VCaP (cell line): Measurements from ENCODE around the gene ZCCHC7.
A peak's percentile ranks its signal among the peaks of the same experiment; 100 is the strongest.

Source experiments
- H3K27ac ChIP-seq: fragments of 450-650 bp; 2 replicates; pipeline ENCODE4 v1.5.1; 2017
- TF ChIP-seq, protein P1 (sequence below): fragments of 450-650 bp; conservative IDR thresholded peaks from 2 replicates; pipeline ENCODE4 v1.5.1; 2017; ENCODE audit warnings: mild to moderate bottlenecking, moderate library complexity

Gene ZCCHC7

DNA sequence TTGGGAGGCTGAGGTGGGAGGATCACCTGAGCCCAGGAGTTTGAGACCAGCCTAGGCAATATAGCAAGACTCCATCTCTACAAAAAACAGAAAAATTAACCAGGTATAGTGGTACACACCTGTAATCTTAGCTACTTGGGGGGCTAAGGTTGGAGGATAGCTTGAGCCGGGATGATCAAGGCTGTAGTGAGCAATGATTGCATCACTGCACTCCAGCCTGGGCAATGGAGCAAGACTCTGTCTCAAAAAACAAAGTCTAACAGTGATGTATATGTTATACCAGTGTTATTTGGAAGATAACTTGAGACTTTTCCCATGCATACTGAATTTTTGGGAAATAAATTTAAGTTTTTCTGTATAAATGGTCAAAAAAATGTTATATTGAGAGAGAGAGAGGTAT is 146.3 kb downstream of the ZCCHC7 start:
- H3K27ac ChIP-seq = no peak overlapping the region
- TF ChIP-seq, protein P1, sequence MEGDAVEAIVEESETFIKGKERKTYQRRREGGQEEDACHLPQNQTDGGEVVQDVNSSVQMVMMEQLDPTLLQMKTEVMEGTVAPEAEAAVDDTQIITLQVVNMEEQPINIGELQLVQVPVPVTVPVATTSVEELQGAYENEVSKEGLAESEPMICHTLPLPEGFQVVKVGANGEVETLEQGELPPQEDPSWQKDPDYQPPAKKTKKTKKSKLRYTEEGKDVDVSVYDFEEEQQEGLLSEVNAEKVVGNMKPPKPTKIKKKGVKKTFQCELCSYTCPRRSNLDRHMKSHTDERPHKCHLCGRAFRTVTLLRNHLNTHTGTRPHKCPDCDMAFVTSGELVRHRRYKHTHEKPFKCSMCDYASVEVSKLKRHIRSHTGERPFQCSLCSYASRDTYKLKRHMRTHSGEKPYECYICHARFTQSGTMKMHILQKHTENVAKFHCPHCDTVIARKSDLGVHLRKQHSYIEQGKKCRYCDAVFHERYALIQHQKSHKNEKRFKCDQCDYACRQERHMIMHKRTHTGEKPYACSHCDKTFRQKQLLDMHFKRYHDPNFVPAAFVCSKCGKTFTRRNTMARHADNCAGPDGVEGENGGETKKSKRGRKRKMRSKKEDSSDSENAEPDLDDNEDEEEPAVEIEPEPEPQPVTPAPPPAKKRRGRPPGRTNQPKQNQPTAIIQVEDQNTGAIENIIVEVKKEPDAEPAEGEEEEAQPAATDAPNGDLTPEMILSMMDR = no peak

DNA sequence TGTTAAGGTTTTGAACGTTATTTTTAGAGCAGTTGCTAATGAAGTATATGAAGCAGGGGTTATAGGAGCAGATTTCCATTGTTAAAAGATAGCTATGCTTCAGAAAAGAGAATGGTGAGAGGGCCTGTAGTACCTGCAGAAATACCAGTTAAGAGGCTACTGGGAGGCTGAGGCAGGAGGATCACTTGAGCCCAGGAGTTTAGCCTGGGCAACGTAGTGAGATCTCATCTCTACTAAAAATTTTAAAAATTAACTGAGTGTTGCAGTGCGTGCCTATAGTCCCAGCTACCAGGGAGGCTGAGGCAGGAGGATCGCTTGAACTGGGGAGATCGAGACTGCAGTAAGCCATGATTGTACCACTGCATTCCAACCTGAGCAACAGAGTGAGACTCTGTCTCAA is 148.8 kb downstream of the ZCCHC7 start:
- no peak overlapping the region for H3K27ac ChIP-seq
- TF ChIP-seq, protein P1 = no peak

DNA sequence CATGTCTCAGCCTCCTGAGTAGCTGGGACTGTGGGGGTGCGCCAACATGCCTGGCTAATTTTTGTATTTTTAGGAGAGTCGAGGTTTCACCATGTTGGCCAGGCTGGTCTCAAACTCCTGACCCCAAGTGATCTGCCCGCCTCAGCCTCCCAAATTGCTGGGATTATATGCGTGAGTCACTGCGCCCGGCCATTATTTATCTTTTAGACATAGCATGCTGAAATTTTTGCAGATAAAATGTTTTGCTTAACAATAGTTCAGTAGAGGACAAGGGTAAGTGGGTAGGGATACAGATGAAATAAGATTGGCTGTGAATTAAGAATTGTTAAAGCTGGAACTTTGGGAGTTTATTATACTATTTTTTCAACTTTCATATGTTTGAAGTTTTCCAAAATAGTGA is 151.3 kb downstream of the ZCCHC7 start:
- TF ChIP-seq, protein P1 = no peak
- no peak overlapping the region for H3K27ac ChIP-seq

DNA sequence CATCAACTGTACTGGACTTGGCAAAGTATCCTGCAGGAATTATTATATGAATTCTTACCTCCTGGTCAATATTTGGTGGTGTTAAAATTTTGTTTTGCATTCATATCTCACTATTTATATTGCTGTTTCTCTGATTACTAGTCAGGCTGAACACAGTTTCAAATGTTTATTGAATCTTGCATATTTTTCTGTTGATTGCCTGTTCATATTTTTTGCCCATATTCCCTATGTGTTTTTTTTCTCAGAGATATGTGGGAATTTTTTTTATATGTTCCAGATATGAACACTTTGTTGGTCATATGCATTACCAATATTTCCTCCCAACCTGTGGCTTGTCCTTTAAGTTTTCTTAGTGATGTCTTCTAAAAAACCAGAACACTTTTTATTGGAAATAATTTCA is 153.2 kb downstream of the ZCCHC7 start:
- TF ChIP-seq, protein P1 = no peak
- H3K27ac ChIP-seq = no peak overlapping the region

DNA sequence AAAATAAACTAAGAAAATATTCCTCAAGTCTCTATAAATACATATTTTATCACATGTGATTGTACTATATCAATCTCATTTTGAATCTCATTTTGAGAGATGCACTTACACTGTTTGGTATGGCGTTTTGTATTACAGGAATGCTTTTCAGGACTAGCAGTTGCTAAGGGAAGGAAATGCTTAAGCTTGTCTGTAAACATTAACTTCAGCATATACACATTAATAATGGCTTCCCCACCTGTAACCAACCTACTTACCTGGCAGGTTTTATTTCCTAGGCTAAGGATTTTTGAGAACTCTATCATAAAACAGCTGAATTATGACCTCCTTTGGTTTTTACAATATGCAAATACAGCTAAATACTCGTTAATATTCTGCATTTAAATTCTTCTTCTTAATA is 161.2 kb downstream of the ZCCHC7 start:
- TF ChIP-seq, protein P1 = no peak
- peak overlapping the region; percentile 35 for H3K27ac ChIP-seq

DNA sequence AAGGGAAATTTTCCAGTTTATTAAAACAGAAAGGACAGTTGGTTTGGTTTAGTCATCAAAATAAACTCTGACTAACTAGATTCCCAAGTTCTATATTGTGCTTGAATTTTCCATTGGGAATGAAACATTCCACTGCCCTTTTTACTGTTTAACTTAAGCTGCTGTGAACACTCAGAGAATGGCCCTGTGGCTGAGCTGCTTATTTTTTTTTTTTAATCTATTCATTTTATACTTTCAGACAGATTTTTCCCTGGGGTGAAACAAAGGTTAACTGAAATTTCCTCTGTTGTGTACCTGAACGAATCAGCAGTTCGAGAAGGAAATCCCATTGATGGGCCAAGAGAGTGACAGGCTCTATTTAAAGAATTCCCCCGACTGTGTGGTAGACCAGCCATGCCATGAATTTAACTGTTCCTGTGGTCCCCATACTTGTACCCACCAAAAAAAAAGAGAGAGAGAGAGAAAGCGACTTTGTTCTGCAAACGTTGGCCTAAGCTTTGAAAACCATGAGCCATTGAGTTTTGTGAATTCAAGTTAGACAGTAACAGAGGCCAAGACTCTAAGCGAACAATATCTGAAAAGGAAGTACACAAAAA is 163.5 kb downstream of the ZCCHC7 start:
- no peak overlapping the region for H3K27ac ChIP-seq
- TF ChIP-seq, protein P1 = no peak

DNA sequence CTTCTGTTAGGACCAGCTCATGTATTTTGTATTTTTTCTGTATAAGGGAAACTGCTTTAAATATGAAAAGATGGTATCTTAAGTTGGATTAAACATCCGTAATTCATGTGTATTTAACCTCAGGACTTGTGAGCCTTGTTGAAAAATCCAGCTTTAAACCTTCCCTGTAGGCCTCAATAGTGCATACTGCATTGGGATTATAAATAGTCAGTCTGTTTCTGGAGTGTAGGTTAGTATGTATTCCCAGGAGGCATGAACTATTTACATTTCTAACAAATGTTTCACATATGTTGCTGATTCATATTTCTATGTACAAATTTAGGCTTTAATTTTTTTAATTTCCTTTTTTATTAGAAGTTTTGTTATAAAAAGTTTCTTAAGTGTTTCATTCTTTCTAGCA is 164.3 kb downstream of the ZCCHC7 start:
- H3K27ac ChIP-seq = no peak overlapping the region
- TF ChIP-seq, protein P1 = no peak
